IMR-90 (cell line): ENCODE measurements around the gene FAM168B. TPM values are rescaled to one million over a fixed set of nuclear protein-coding genes. Genes with fewer than 3 reads are reported as not detected.

Experiments used
- ATAC-seq: fragments of 200-7000 bp; cut with Tn5 transposase; 2 replicates; pipeline ENCODE4 v1.9.1; 2020; ENCODE audit warnings: low read depth, mild to moderate bottlenecking, moderate library complexity
- BruUV-seq: library from RNA; stranded (reverse); fragments of 400-500 nt; replicated peaks from 2 replicates; lab custom pipeline; 2021; lab: Mats Ljungman, UMichigan
- CTCF ChIA-PET: fragments of 300-600 bp; formaldehyde crosslinking; extraction: SDS; loops from one replicate; lab custom pipeline; 2021; ENCODE audit warnings: antibody characterized with exemption; lab: Yijun Ruan, JAX
- POLR2A ChIA-PET: fragments of 300-600 bp; sonication (Branson Sonifier 250); formaldehyde crosslinking; loops from one replicate; lab custom pipeline; 2022; ENCODE audit warnings: antibody characterized with exemption; ENCODE audit not compliant: unreplicated experiment; lab: Charles Lee
- DNase-seq: peaks from one replicate; pipeline ENCODE4 v3.0.0; 2013
- H2AFZ ChIP-seq: replicated peaks from 2 replicates; pipeline ENCODE3; 2013; ENCODE audit warnings: low read length, mild to moderate bottlenecking; ENCODE audit not compliant: poor library complexity
- H2AK5ac ChIP-seq: 2 replicates; pipeline ENCODE4 v1.6.1; 2013; ENCODE audit warnings: low read depth, low read length, inconsistent platforms
- H2AK9ac ChIP-seq: replicated peaks from 2 replicates; pipeline ENCODE3; 2013; ENCODE audit warnings: mild to moderate bottlenecking, low read depth, low read length, moderate library complexity; ENCODE audit not compliant: poor library complexity
- H2BK120ac ChIP-seq: 2 replicates; pipeline ENCODE4 v1.6.1; 2013; ENCODE audit warnings: low read depth, low read length, inconsistent platforms
- H2BK15ac ChIP-seq: 3 replicates; pipeline ENCODE4 v1.6.1; 2013; ENCODE audit warnings: low read depth, low read length, inconsistent platforms
- H2BK20ac ChIP-seq: 2 replicates; pipeline ENCODE4 v1.6.1; 2013; ENCODE audit warnings: low read depth, mild to moderate bottlenecking, inconsistent platforms, low read length, moderate library complexity
- H2BK5ac ChIP-seq: 2 replicates; pipeline ENCODE4 v1.6.1; 2013; ENCODE audit warnings: mild to moderate bottlenecking, low read depth, low read length, inconsistent platforms; ENCODE audit not compliant: poor library complexity, severe bottlenecking
- H3K14ac ChIP-seq: replicated peaks from 2 replicates; pipeline ENCODE4 v1.6.1; 2013; ENCODE audit warnings: low read depth, low read length, inconsistent platforms
- H3K18ac ChIP-seq: 2 replicates; pipeline ENCODE4 v1.6.1; 2013; ENCODE audit warnings: low read depth, low read length, control low read depth
- H3K23ac ChIP-seq: 2 replicates; pipeline ENCODE4 v1.6.1; 2013; ENCODE audit warnings: low read depth, low read length, inconsistent platforms
- H3K27ac ChIP-seq: 2 replicates; pipeline ENCODE4 v1.5.1; 2013; ENCODE audit warnings: mild to moderate bottlenecking, control low read depth, low read length; ENCODE audit not compliant: insufficient read depth
- H3K27me3 ChIP-seq: 2 replicates; pipeline ENCODE4 v1.6.1; 2013; ENCODE audit warnings: low read length; ENCODE audit not compliant: control insufficient read depth, insufficient read depth
- H3K36me3 ChIP-seq: 2 replicates; pipeline ENCODE4 v1.6.1; 2013; ENCODE audit warnings: low read length, mixed read lengths; ENCODE audit not compliant: control insufficient read depth, insufficient read depth
- H3K4ac ChIP-seq: 2 replicates; pipeline ENCODE4 v1.6.1; 2013; ENCODE audit warnings: low read depth, low read length, inconsistent platforms
- H3K4me1 ChIP-seq: 2 replicates; pipeline ENCODE4 v1.6.1; 2013; ENCODE audit warnings: low read length, mixed read lengths; ENCODE audit not compliant: control insufficient read depth, insufficient read depth
- H3K4me2 ChIP-seq: 2 replicates; pipeline ENCODE4 v1.6.1; 2013; ENCODE audit warnings: low read depth, mild to moderate bottlenecking, control low read depth, low read length, moderate library complexity
- H3K4me3 ChIP-seq: 2 replicates; pipeline ENCODE4 v1.5.1; 2013; ENCODE audit warnings: low read depth, mild to moderate bottlenecking, control low read depth, low read length, moderate library complexity; ENCODE audit not compliant: insufficient read depth
- H3K56ac ChIP-seq: 2 replicates; pipeline ENCODE4 v1.6.1; 2013; ENCODE audit warnings: low read length, inconsistent platforms; ENCODE audit not compliant: insufficient read depth; ENCODE audit errors: extremely low read depth
- H3K79me1 ChIP-seq, 2 experiments: 2 replicates each; pipeline ENCODE4 v1.6.1; 2013; ENCODE audit warnings: low read length in 2 of 2, inconsistent platforms in 1 of 2, low read depth in 1 of 2
- H3K9ac ChIP-seq: 2 replicates; pipeline ENCODE4 v1.6.1; 2013; ENCODE audit warnings: low read depth, low read length, control low read depth
- H3K9me1 ChIP-seq: 2 replicates; pipeline ENCODE4 v1.6.1; 2013; ENCODE audit warnings: low read length, inconsistent platforms; ENCODE audit not compliant: insufficient read depth
- H3K9me3 ChIP-seq: 2 replicates; pipeline ENCODE4 v1.6.1; 2013; ENCODE audit warnings: low read length; ENCODE audit not compliant: control insufficient read depth, insufficient read depth
- H4K20me1 ChIP-seq: 2 replicates; pipeline ENCODE4 v1.6.1; 2013; ENCODE audit warnings: low read length, inconsistent platforms; ENCODE audit not compliant: insufficient read depth
- H4K5ac ChIP-seq: 2 replicates; pipeline ENCODE4 v1.6.1; 2013; ENCODE audit warnings: mild to moderate bottlenecking, low read depth, low read length, control low read depth
- H4K8ac ChIP-seq, 2 experiments: 2 replicates each; pipeline ENCODE4 v1.6.1; 2013; ENCODE audit warnings: low read depth in 2 of 2, low read length in 2 of 2, control low read depth in 1 of 2, inconsistent platforms in 1 of 2
- H4K91ac ChIP-seq: 2 replicates; pipeline ENCODE4 v1.6.1; 2013; ENCODE audit warnings: low read depth, low read length, inconsistent platforms; ENCODE audit not compliant: insufficient read depth
- CEBPB ChIP-seq: IDR thresholded peaks from 2 replicates; pipeline ENCODE4 v1.6.1; 2012; ENCODE audit warnings: low read depth, low read length, improper control_type of control experiment
- RCOR1 ChIP-seq: IDR thresholded peaks from 2 replicates; pipeline ENCODE4 v1.6.1; 2012; ENCODE audit warnings: mild to moderate bottlenecking, low read length, improper control_type of control experiment; ENCODE audit not compliant: insufficient replicate concordance
- WGBS, 2 experiments: methylation state at CpG; one replicate each; pipeline versions ENCODE4 v1.1.5 to v1.1.7; 2013; ENCODE audit warnings: missing lambda C conversion rate in 2 of 2; ENCODE audit not compliant: insufficient read length in 1 of 2; ENCODE audit errors: extremely low coverage in 2 of 2; 5-methylcytosine and 5-hydroxymethylcytosine counted together
- dilution Hi-C: fragments of 300-500 bp; cut with HindIII; formaldehyde crosslinking; loops from one replicate; pipeline ENCODE4 v1.14.3; 2018; ENCODE audit warnings: low sequenced_read_pairs; ENCODE audit not compliant: unreplicated experiment
- in situ Hi-C: fragments of 300-500 bp; cut with MboI; formaldehyde crosslinking; loops from 3 replicates; pipeline ENCODE4 v1.14.3; 2019; ENCODE audit warnings: low sequenced_read_pairs, inconsistent platforms, mixed read lengths
- intact Hi-C: fragments of 100-400 bp; cut with micrococcal nuclease; formaldehyde crosslinking; loops from 2 replicates; pipeline ENCODE4 v1.10.0; 2022
- polyA plus RNA-seq, 3 experiments: library from polyadenylated mRNA; depleted of rRNA; stranded (reverse); fragments of >200 nt; gene quantifications; 2 replicates each; pipeline ENCODE4 v1.2.3, GENCODE V29; 2012; ENCODE audit warnings: low replicate concordance in 1 of 3
- total RNA-seq: library from RNA; depleted of rRNA; stranded (reverse); fragments of >200 nt; gene quantifications from 2 replicates; pipeline ENCODE4 v1.2.3, GENCODE V29; 2012

The FAM168B gene
- total and polyA plus RNA-seq, 2 of the 4 experiments (the other 2 are of a cell fraction), result 76.4 to 106 TPM

- BruUV-seq, result no TSS peak
- H3K9ac ChIP-seq, result no peak overlapping the region
- no peak overlapping the region for H4K5ac ChIP-seq
- in situ Hi-C loops (loop anchor here (25.0 kb wide), 2 partner anchors 400 to 750 kb away; partner anchors contain the start of gene PTPN18), intact Hi-C loops (no loop called here), dilution Hi-C loops (no loop called here)
- POLR2A ChIA-PET, result no interaction called here
- no peak overlapping the region for H4K8ac ChIP-seq
- H3K4me3 ChIP-seq, result no peak overlapping the region
- no peak overlapping the region for H3K27ac ChIP-seq
- H3K4me1 ChIP-seq, result peaks cover 6% of the 10 kb centered on the region
- no peak overlapping the region for H2AK5ac ChIP-seq
- H2AFZ ChIP-seq, result no peak overlapping the region
- no peak overlapping the region for H2BK120ac ChIP-seq
- H3K56ac ChIP-seq, result no peak overlapping the region
- CTCF ChIA-PET, result interaction anchor here (0.5 kb wide), 1 partner anchor 32 kb away, joined by 3 read pairs; no protein-coding TSS in a partner anchor
- TF ChIP-seq CEBPB, result peak; percentile 43; the same call in 1 of the 2 replicates
- TF ChIP-seq RCOR1, result no peak
- no peak overlapping the region for H2BK15ac ChIP-seq
- H4K91ac ChIP-seq, result no peak overlapping the region
- peaks cover 28 to 49% of the 10 kb centered on the region in 2 experiments for H3K79me1 ChIP-seq
- H2AK9ac ChIP-seq, result no peak overlapping the region
- H3K27me3 ChIP-seq, result no peaks in the 10 kb centered on the region
- H3K18ac ChIP-seq, result no peak overlapping the region
- peaks cover 2% of the 10 kb centered on the region for H3K36me3 ChIP-seq
- peaks cover 13% of the 10 kb centered on the region; the same call in 1 of the 2 replicates for H3K9me1 ChIP-seq
- H3K4ac ChIP-seq, result no peak overlapping the region
- WGBS, 2 experiments, result no CpG with 5 or more reads among the region's 2 CpGs
- no peak overlapping the region for H3K14ac ChIP-seq
- ATAC-seq (peak; percentile 65), DNase-seq (peak; percentile 26)
- peaks cover 39% of the 10 kb centered on the region for H4K20me1 ChIP-seq
- H3K4me2 ChIP-seq, result no peak overlapping the region
- H2BK20ac ChIP-seq, result no peak overlapping the region
- no peak overlapping the region for H2BK5ac ChIP-seq
- no peaks in the 10 kb centered on the region for H3K9me3 ChIP-seq
- no peak overlapping the region; the same call in 1 of the 2 replicates for H3K23ac ChIP-seq
Measured at GRCh38 chr2:131112529-131112928, 19.3 kb upstream of the FAM168B start.
